ENCODE results near the gene OPTC.
A peak's percentile ranks its signal among the peaks of the same experiment; 100 is the strongest.
"Not testable (repeated sequence)": the region's sequence is repeated elsewhere in the genome, so short reads cannot be mapped to it uniquely, and the experiment has no call there.

Gene OPTC

GRCh38 chr1:203517426-203518110 lies 23.6 kb downstream of the OPTC start:
- Histone ChIP-seq H3K36me3 (ENCODE audit: control insufficient read depth, insufficient read depth, low read length) (no peaks in the 10 kb centered on the region), H3K4me1 (ENCODE audit: control insufficient read depth, insufficient read depth, low read length) (peaks cover 90% of the 10 kb centered on the region), H3K9me3 (ENCODE audit: control insufficient read depth, insufficient read depth, low read depth, low read length) (no peaks in the 10 kb centered on the region), H3K4me3 (ENCODE audit: low read depth, low read length) (no peak overlapping the region), H3K27ac (ENCODE audit: low read depth, low read length) (no peak overlapping the region), H3K27me3 (ENCODE audit: control insufficient read depth, insufficient read depth, low read length) (peaks cover 94% of the 10 kb centered on the region), H3K9ac (ENCODE audit: low read length) (peak overlapping the region; percentile 12)

GRCh38 chr1:203518139-203518538 lies 24.2 kb downstream of the OPTC start:
- H3K36me3 ChIP-seq (ENCODE audit: control insufficient read depth, insufficient read depth, low read length); H3K9me3 ChIP-seq (ENCODE audit: control insufficient read depth, insufficient read depth, low read depth, low read length); H3K27ac ChIP-seq (ENCODE audit: low read depth, low read length): not testable (repeated sequence)
- H3K4me3 ChIP-seq (ENCODE audit: low read depth, low read length): peak overlapping the region; percentile 49; the same call in 1 of the 2 replicates
- peak overlapping the region; percentile 74 for H3K9ac ChIP-seq (ENCODE audit: low read length)
- H3K27me3 ChIP-seq (ENCODE audit: control insufficient read depth, insufficient read depth, low read length): peaks cover 89% of the 10 kb centered on the region
- peaks cover 90% of the 10 kb centered on the region for H3K4me1 ChIP-seq (ENCODE audit: control insufficient read depth, insufficient read depth, low read length)

- no peaks in the 10 kb centered on the region for H3K36me3 ChIP-seq (ENCODE audit: control insufficient read depth, insufficient read depth, low read length)
- H3K27ac ChIP-seq (ENCODE audit: low read depth, low read length): no peak overlapping the region; the same call in 1 of the 2 replicates
- peaks cover 86% of the 10 kb centered on the region for H3K4me1 ChIP-seq (ENCODE audit: control insufficient read depth, insufficient read depth, low read length)
- peaks cover 85% of the 10 kb centered on the region for H3K27me3 ChIP-seq (ENCODE audit: control insufficient read depth, insufficient read depth, low read length)
- no peaks in the 10 kb centered on the region for H3K9me3 ChIP-seq (ENCODE audit: control insufficient read depth, insufficient read depth, low read depth, low read length)
- H3K9ac ChIP-seq (ENCODE audit: low read length): peak overlapping the region; percentile 74
- peak overlapping the region; percentile 49 for H3K4me3 ChIP-seq (ENCODE audit: low read depth, low read length)
These were observed 24.6 kb downstream of the OPTC start for GRCh38 chr1:203518541-203518940.

- H3K9me3 ChIP-seq (ENCODE audit: control insufficient read depth, insufficient read depth, low read depth, low read length): no peaks in the 10 kb centered on the region
- H3K4me1 ChIP-seq (ENCODE audit: control insufficient read depth, insufficient read depth, low read length): peaks cover 79% of the 10 kb centered on the region
- peak overlapping the region; percentile 74 for H3K9ac ChIP-seq (ENCODE audit: low read length)
- H3K36me3 ChIP-seq (ENCODE audit: control insufficient read depth, insufficient read depth, low read length): no peaks in the 10 kb centered on the region
- peaks cover 78% of the 10 kb centered on the region for H3K27me3 ChIP-seq (ENCODE audit: control insufficient read depth, insufficient read depth, low read length)
- peak overlapping the region; percentile 49 for H3K4me3 ChIP-seq (ENCODE audit: low read depth, low read length)
- peak overlapping the region; percentile 29; the same call in 1 of the 2 replicates for H3K27ac ChIP-seq (ENCODE audit: low read depth, low read length)
These were observed 25.3 kb downstream of the OPTC start for GRCh38 chr1:203519053-203519840.

GRCh38 chr1:203519896-203520295 lies 25.9 kb downstream of the OPTC start:
- no peaks in the 10 kb centered on the region for H3K36me3 ChIP-seq (ENCODE audit: control insufficient read depth, insufficient read depth, low read length)
- H3K4me1 ChIP-seq (ENCODE audit: control insufficient read depth, insufficient read depth, low read length): peaks cover 77% of the 10 kb centered on the region
- H3K9ac ChIP-seq (ENCODE audit: low read length): peak overlapping the region; percentile 74
- peaks cover 74% of the 10 kb centered on the region for H3K27me3 ChIP-seq (ENCODE audit: control insufficient read depth, insufficient read depth, low read length)
- H3K27ac ChIP-seq (ENCODE audit: low read depth, low read length): no peak overlapping the region; the same call in 1 of the 2 replicates
- no peaks in the 10 kb centered on the region for H3K9me3 ChIP-seq (ENCODE audit: control insufficient read depth, insufficient read depth, low read depth, low read length)
- H3K4me3 ChIP-seq (ENCODE audit: low read depth, low read length): peak overlapping the region; percentile 20

- H3K9me3 ChIP-seq (ENCODE audit: control insufficient read depth, insufficient read depth, low read depth, low read length): no peaks in the 10 kb centered on the region
- H3K9ac ChIP-seq (ENCODE audit: low read length): peak overlapping the region; percentile 74
- no peak overlapping the region for H3K4me3 ChIP-seq (ENCODE audit: low read depth, low read length)
- peaks cover 80% of the 10 kb centered on the region for H3K4me1 ChIP-seq (ENCODE audit: control insufficient read depth, insufficient read depth, low read length)
- H3K27me3 ChIP-seq (ENCODE audit: control insufficient read depth, insufficient read depth, low read length): peaks cover 70% of the 10 kb centered on the region
- H3K36me3 ChIP-seq (ENCODE audit: control insufficient read depth, insufficient read depth, low read length): no peaks in the 10 kb centered on the region
- H3K27ac ChIP-seq (ENCODE audit: low read depth, low read length): no peak overlapping the region
These were observed 26.4 kb downstream of the OPTC start for GRCh38 chr1:203520315-203520714.

- Histone ChIP-seq H3K36me3 (ENCODE audit: control insufficient read depth, insufficient read depth, low read length) (no peaks in the 10 kb centered on the region), H3K9ac (ENCODE audit: low read length) (peak overlapping the region; percentile 3), H3K9me3 (ENCODE audit: control insufficient read depth, insufficient read depth, low read depth, low read length) (no peaks in the 10 kb centered on the region), H3K4me3 (ENCODE audit: low read depth, low read length) (no peak overlapping the region), H3K27me3 (ENCODE audit: control insufficient read depth, insufficient read depth, low read length) (peaks cover 60% of the 10 kb centered on the region), H3K27ac (ENCODE audit: low read depth, low read length) (no peak overlapping the region), H3K4me1 (ENCODE audit: control insufficient read depth, insufficient read depth, low read length) (peaks cover 71% of the 10 kb centered on the region)
These were observed 27.3 kb downstream of the OPTC start for GRCh38 chr1:203521074-203521794.

GRCh38 chr1:203521812-203522211 lies 27.9 kb downstream of the OPTC start:
- no peak overlapping the region for H3K9ac ChIP-seq (ENCODE audit: low read length)
- H3K4me1 ChIP-seq (ENCODE audit: control insufficient read depth, insufficient read depth, low read length): peaks cover 67% of the 10 kb centered on the region
- H3K36me3 ChIP-seq (ENCODE audit: control insufficient read depth, insufficient read depth, low read length): no peaks in the 10 kb centered on the region
- H3K27ac ChIP-seq (ENCODE audit: low read depth, low read length): no peak overlapping the region
- H3K27me3 ChIP-seq (ENCODE audit: control insufficient read depth, insufficient read depth, low read length): peaks cover 55% of the 10 kb centered on the region
- no peak overlapping the region for H3K4me3 ChIP-seq (ENCODE audit: low read depth, low read length)
- no peaks in the 10 kb centered on the region for H3K9me3 ChIP-seq (ENCODE audit: control insufficient read depth, insufficient read depth, low read depth, low read length)

GRCh38 chr1:203522237-203522636 lies 28.3 kb downstream of the OPTC start:
- Histone ChIP-seq H3K4me3 (ENCODE audit: low read depth, low read length) (no peak overlapping the region), H3K36me3 (ENCODE audit: control insufficient read depth, insufficient read depth, low read length) (no peaks in the 10 kb centered on the region), H3K9ac (ENCODE audit: low read length) (no peak overlapping the region), H3K27ac (ENCODE audit: low read depth, low read length) (no peak overlapping the region), H3K9me3 (ENCODE audit: control insufficient read depth, insufficient read depth, low read depth, low read length) (no peaks in the 10 kb centered on the region), H3K4me1 (ENCODE audit: control insufficient read depth, insufficient read depth, low read length) (peaks cover 62% of the 10 kb centered on the region), H3K27me3 (ENCODE audit: control insufficient read depth, insufficient read depth, low read length) (peaks cover 50% of the 10 kb centered on the region)

GRCh38 chr1:203523667-203524066 lies 29.7 kb downstream of the OPTC start:
- H3K4me1 ChIP-seq (ENCODE audit: control insufficient read depth, insufficient read depth, low read length): peaks cover 50% of the 10 kb centered on the region

GRCh38 chr1:203524152-203524551 lies 30.2 kb downstream of the OPTC start:
- Histone ChIP-seq H3K9ac (ENCODE audit: low read length) (no peak overlapping the region), H3K4me1 (ENCODE audit: control insufficient read depth, insufficient read depth, low read length) (peaks cover 46% of the 10 kb centered on the region), H3K27me3 (ENCODE audit: control insufficient read depth, insufficient read depth, low read length) (peaks cover 31% of the 10 kb centered on the region), H3K9me3 (ENCODE audit: control insufficient read depth, insufficient read depth, low read depth, low read length) (no peaks in the 10 kb centered on the region), H3K4me3 (ENCODE audit: low read depth, low read length) (no peak overlapping the region), H3K27ac (ENCODE audit: low read depth, low read length) (no peak overlapping the region), H3K36me3 (ENCODE audit: control insufficient read depth, insufficient read depth, low read length) (no peaks in the 10 kb centered on the region)

More at GRCh38 chr1:203523667-203524066, 29.7 kb downstream of the OPTC start:
- no peaks in the 10 kb centered on the region for H3K9me3 ChIP-seq (ENCODE audit: control insufficient read depth, insufficient read depth, low read depth, low read length)
- no peak overlapping the region for H3K27ac ChIP-seq (ENCODE audit: low read depth, low read length)
- no peak overlapping the region for H3K9ac ChIP-seq (ENCODE audit: low read length)
- peaks cover 36% of the 10 kb centered on the region for H3K27me3 ChIP-seq (ENCODE audit: control insufficient read depth, insufficient read depth, low read length)
- no peak overlapping the region for H3K4me3 ChIP-seq (ENCODE audit: low read depth, low read length)
- no peaks in the 10 kb centered on the region for H3K36me3 ChIP-seq (ENCODE audit: control insufficient read depth, insufficient read depth, low read length)
